Gastrocnemius medialis (tissue), 4 donors: ENCODE measurements around the gene PLA2G6. TPM values are rescaled to one million over a fixed set of nuclear protein-coding genes. Genes with fewer than 3 reads are reported as not detected.

Source experiments
- ATAC-seq, 2 donors: fragments of 150-250 bp; one replicate each; pipeline ENCODE4 v1.9.1; 2016
- DNase-seq, 2 donors: peaks; one replicate each; pipeline ENCODE4 v3.0.0-alpha.2; 2019
- H3K27ac ChIP-seq, 4 donors: fragments of 200-600 bp; sonication (generic); 1 replicate in 1 of 4; 2 replicates in 3 of 4; pipeline ENCODE4 v1.5.1; 2016 to 2018; ENCODE audit warnings: mild to moderate bottlenecking in 2 of 4, moderate library complexity in 1 of 4
- H3K27me3 ChIP-seq, 3 donors: fragments of 200-600 bp; sonication (generic) in 2 of 3; 1 replicate in 1 of 3; 2 replicates in 2 of 3; pipeline versions ENCODE4 v1.5.1 to v1.6.0; 2016 to 2019; ENCODE audit warnings: mild to moderate bottlenecking in 1 of 3, moderate library complexity in 1 of 3
- H3K36me3 ChIP-seq, 2 donors: fragments of 200-600 bp; sonication (generic) in 1 of 2; one replicate each; pipeline ENCODE4 v1.5.1; 2017 to 2018
- H3K4me1 ChIP-seq, 2 donors: fragments of 200-600 bp; sonication (generic) in 1 of 2; one replicate each; pipeline ENCODE4 v1.5.1; 2016 to 2017; ENCODE audit warnings: mild to moderate bottlenecking in 2 of 2
- H3K4me3 ChIP-seq, 4 donors: fragments of 200-600 bp; sonication (generic) in 3 of 4; 1 replicate in 1 of 4; 2 replicates in 3 of 4; pipeline ENCODE4 v1.5.1; 2016 to 2019; ENCODE audit warnings: mild to moderate bottlenecking in 2 of 4
- H3K9me3 ChIP-seq, 3 donors: fragments of 200-600 bp; sonication (generic) in 2 of 3; 1 replicate in 1 of 3; 2 replicates in 2 of 3; pipeline ENCODE4 v1.5.1; 2016 to 2019
- CTCF ChIP-seq, 5 experiments: fragments of 450-650 bp in 3 of 5; fragments of 200-600 bp in 2 of 5; sonication (generic) in 2 of 5; IDR thresholded peaks in 4 of 5; conservative IDR thresholded peaks in 1 of 5; 1 replicate in 4 of 5; 2 replicates in 1 of 5; pipeline ENCODE4 v1.5.1; 2016 to 2019; ENCODE audit warnings: antibody characterized with exemption in 5 of 5, mild to moderate bottlenecking in 3 of 5, moderate library complexity in 3 of 5
- POLR2A ChIP-seq, 2 donors: fragments of 450-650 bp; IDR thresholded peaks; one replicate each; pipeline ENCODE4 v1.6.1; 2017; ENCODE audit warnings: antibody characterized with exemption in 2 of 2, mild to moderate bottlenecking in 2 of 2, moderate library complexity in 2 of 2
- in situ Hi-C, 4 donors: fragments of 200-750 bp; cut with MboI; loops; one replicate each; pipeline versions ENCODE4 v1.15.0 to v1.8.0; 2017; ENCODE audit warnings: low sequenced_read_pairs in 4 of 4
- intact Hi-C: fragments of 100-400 bp; cut with DNase I; formaldehyde crosslinking; loops from one replicate; pipeline ENCODE4 v1.15.1; 2023; ENCODE audit warnings: low total_unique reads
- total RNA-seq, 4 donors: library from RNA; depleted of rRNA; stranded (reverse); fragments of >200 nt; gene quantifications; one replicate each; pipeline versions ENCODE4 v1.1.0 to v1.2.3, GENCODE V29; 2016

The PLA2G6 gene
- total RNA-seq, 4 donors from 2014 or later: 9.1 to 19.5 (median 12.1) TPM

- intact Hi-C loops (no loop called here), in situ Hi-C loops (no loop called here)
- no peak for TF ChIP-seq CTCF (IDR thresholded peaks at IDR 0.05 in 4 of 5, conservative IDR thresholded peaks at IDR 0.05 in 1 of 5)
- TF ChIP-seq POLR2A (IDR thresholded peaks at IDR 0.05): no peak
- H3K36me3 ChIP-seq: peaks cover 0 to 31% of the 10 kb centered on the region in 2 donors
- H3K27me3 ChIP-seq: no peaks in the 10 kb centered on the region
- H3K27ac ChIP-seq: no peak overlapping the region
- DNase-seq: no peak
- H3K9me3 ChIP-seq: no peaks in the 10 kb centered on the region
- no peak overlapping the region for H3K4me3 ChIP-seq
- peaks cover 9 to 10% of the 10 kb centered on the region in 2 donors for H3K4me1 ChIP-seq
- no peak for ATAC-seq
Measured at GRCh38 chr22:38075961-38076360, 105.7 kb downstream of the PLA2G6 start.

- TF ChIP-seq POLR2A (IDR thresholded peaks at IDR 0.05): no peak
- no peak for TF ChIP-seq CTCF (IDR thresholded peaks at IDR 0.05 in 4 of 5, conservative IDR thresholded peaks at IDR 0.05 in 1 of 5)
- H3K27me3 ChIP-seq: no peaks in the 10 kb centered on the region
- in situ Hi-C loops: no loop called here
- no peak overlapping the region for H3K4me3 ChIP-seq
- no peaks in the 10 kb centered on the region for H3K9me3 ChIP-seq
- ATAC-seq (no peak), DNase-seq (no peak)
- intact Hi-C loops: no loop called here
- peaks cover 11 to 14% of the 10 kb centered on the region in 2 donors for H3K4me1 ChIP-seq
- H3K36me3 ChIP-seq: peaks cover 0 to 31% of the 10 kb centered on the region in 2 donors
- H3K27ac ChIP-seq: no peak overlapping the region
Measured at GRCh38 chr22:38075105-38075825, 106.4 kb downstream of the PLA2G6 start.

GRCh38 chr22:38074181-38075104 is 107.2 kb downstream of the PLA2G6 start:
- Histone ChIP-seq H3K4me3 (no peak overlapping the region), H3K27ac (no peak overlapping the region), H3K4me1 (peaks cover 17 to 22% of the 10 kb centered on the region in 2 donors), H3K9me3 (no peaks in the 10 kb centered on the region), H3K36me3 (peaks cover 0 to 31% of the 10 kb centered on the region in 2 donors), H3K27me3 (no peaks in the 10 kb centered on the region)
- TF ChIP-seq CTCF (IDR thresholded peaks at IDR 0.05 in 4 of 5, conservative IDR thresholded peaks at IDR 0.05 in 1 of 5) (no peak), POLR2A (IDR thresholded peaks at IDR 0.05) (no peak)
- intact Hi-C loops (no loop called here), in situ Hi-C loops (loop anchor here in 1 of 4 donors (25.0 kb wide), 1 partner anchor 488 kb away; the partner anchor contains the start of gene DMC1)
- DNase-seq (no peak), ATAC-seq (no peak)

- in situ Hi-C loops (loop anchor here in 1 of 4 donors (25.0 kb wide), 1 partner anchor 489 kb away; the partner anchor contains the start of gene DMC1), intact Hi-C loops (no loop called here)
- Histone ChIP-seq H3K4me1 (peaks cover 26 to 32% of the 10 kb centered on the region in 2 donors), H3K9me3 (no peaks in the 10 kb centered on the region), H3K36me3 (peaks cover 0 to 31% of the 10 kb centered on the region in 2 donors), H3K4me3 (no peak overlapping the region), H3K27ac (no peak overlapping the region), H3K27me3 (no peaks in the 10 kb centered on the region)
- ATAC-seq (no peak), DNase-seq (no peak)
- no peak for TF ChIP-seq POLR2A (IDR thresholded peaks at IDR 0.05)
- TF ChIP-seq CTCF (IDR thresholded peaks at IDR 0.05 in 4 of 5, conservative IDR thresholded peaks at IDR 0.05 in 1 of 5): no peak
Measured at GRCh38 chr22:38073150-38074130, 108.2 kb downstream of the PLA2G6 start.
